Effector memory CD4-positive, alpha-beta T cell (primary cell): ENCODE results near the gene CACNA1C.

Experiments
- DNase-seq, 3 donors: peaks; one replicate each; pipeline ENCODE4 v3.0.0-alpha.2; 2020
- H3K27ac ChIP-seq: 2 replicates; pipeline ENCODE4 v1.7.0; 2013; ENCODE audit warnings: mild to moderate bottlenecking, low read length, moderate library complexity; ENCODE audit not compliant: insufficient read depth, poor library complexity, severe bottlenecking
- H3K27me3 ChIP-seq: replicated peaks from 2 replicates; pipeline ENCODE4 v1.7.0; 2013; ENCODE audit warnings: mild to moderate bottlenecking, low read length; ENCODE audit not compliant: insufficient read depth, control insufficient read depth, poor library complexity, severe bottlenecking
- H3K36me3 ChIP-seq: 2 replicates; pipeline ENCODE4 v1.7.0; 2013; ENCODE audit warnings: mild to moderate bottlenecking, low read length, moderate library complexity; ENCODE audit not compliant: control insufficient read depth, insufficient read depth
- H3K4me1 ChIP-seq: 2 replicates; pipeline ENCODE4 v1.7.0; 2013; ENCODE audit warnings: low read length, mild to moderate bottlenecking; ENCODE audit not compliant: control insufficient read depth, insufficient read depth, poor library complexity, severe bottlenecking
- H3K4me3 ChIP-seq: 2 replicates; pipeline ENCODE4 v1.7.0; 2013; ENCODE audit warnings: low read length, low read depth, mild to moderate bottlenecking; ENCODE audit not compliant: insufficient read depth, poor library complexity, severe bottlenecking
- H3K9me3 ChIP-seq: 2 replicates; pipeline ENCODE4 v1.7.0; 2013; ENCODE audit warnings: mild to moderate bottlenecking, low read length, moderate library complexity; ENCODE audit not compliant: control insufficient read depth

The CACNA1C gene

GRCh38 chr12:2696136-2696535 lies 643.3 kb downstream of the CACNA1C start:
- H3K36me3 ChIP-seq, result no peaks in the 10 kb centered on the region
- H3K27ac ChIP-seq, result no peak overlapping the region
- DNase-seq, result no peak
- no peaks in the 10 kb centered on the region for H3K9me3 ChIP-seq
- peaks cover 3% of the 10 kb centered on the region for H3K27me3 ChIP-seq
- H3K4me1 ChIP-seq, result no peaks in the 10 kb centered on the region
- H3K4me3 ChIP-seq, result no peak overlapping the region

DNA sequence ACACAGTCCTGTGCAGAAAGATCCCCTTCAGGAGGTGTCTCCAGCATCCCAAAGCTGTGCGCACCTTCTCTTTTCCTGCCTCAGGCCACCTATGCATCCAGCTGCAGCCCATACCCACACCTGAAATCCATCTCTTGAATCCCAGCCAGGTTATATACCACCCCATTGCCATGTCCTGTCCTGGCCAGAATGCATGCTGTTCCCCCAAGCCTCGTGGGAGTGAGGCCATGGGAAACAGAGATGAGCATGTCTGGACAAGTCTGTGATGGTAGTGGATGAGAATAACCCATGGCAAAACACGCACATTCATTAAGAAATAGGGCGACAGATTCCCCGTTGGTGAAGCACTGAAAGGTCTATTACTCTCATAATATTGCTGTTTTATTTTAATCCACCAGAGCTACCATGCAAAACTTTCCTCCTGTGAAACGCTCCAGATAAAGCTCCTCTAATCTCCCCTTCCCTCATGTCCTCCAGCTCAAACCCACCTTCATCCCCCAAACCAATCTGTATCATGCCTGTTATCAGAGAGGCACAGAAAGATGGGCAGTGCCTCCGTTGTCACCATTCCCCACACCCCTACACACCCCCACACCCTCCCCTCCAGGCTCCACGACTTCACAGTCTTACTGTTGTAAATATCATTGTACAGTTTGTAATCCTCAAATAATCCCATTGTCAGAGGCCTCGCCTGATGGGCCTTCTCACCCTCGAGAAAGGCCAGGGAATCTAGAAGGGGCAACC lies 644.4 kb downstream of the CACNA1C start:
- H3K36me3 ChIP-seq, result no peaks in the 10 kb centered on the region
- DNase-seq, result no peak

DNA sequence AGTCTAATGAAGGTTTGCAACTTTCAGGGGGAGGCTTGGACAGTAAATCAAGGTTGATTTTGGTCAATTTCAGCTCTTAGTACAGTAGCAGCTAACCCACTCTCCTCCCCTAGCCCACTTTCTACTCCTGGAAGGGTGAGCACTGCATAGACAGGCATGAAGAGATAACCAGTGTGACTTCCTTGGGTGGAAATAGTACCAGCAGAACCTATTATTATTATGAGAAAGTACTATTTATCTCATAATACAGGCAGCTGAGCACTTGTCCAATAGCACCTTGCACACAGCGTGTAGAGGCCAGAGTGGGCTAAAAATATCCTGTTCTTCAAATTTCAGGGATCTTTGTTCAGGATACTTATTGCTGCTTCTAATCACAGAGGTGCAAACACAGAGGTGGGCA lies 645.8 kb downstream of the CACNA1C start:
- Histone ChIP-seq H3K4me1 (no peaks in the 10 kb centered on the region), H3K4me3 (no peak overlapping the region), H3K36me3 (no peaks in the 10 kb centered on the region), H3K27ac (no peak overlapping the region), H3K27me3 (peaks cover 3% of the 10 kb centered on the region), H3K9me3 (no peaks in the 10 kb centered on the region)
- no peak for DNase-seq

More for the DNA sequence above, 644.4 kb downstream of the CACNA1C start:
- H3K27me3 ChIP-seq, result peaks cover 3% of the 10 kb centered on the region
- H3K4me1 ChIP-seq, result no peaks in the 10 kb centered on the region
- H3K9me3 ChIP-seq, result no peaks in the 10 kb centered on the region
- H3K4me3 ChIP-seq, result no peak overlapping the region
- no peak overlapping the region for H3K27ac ChIP-seq

DNA sequence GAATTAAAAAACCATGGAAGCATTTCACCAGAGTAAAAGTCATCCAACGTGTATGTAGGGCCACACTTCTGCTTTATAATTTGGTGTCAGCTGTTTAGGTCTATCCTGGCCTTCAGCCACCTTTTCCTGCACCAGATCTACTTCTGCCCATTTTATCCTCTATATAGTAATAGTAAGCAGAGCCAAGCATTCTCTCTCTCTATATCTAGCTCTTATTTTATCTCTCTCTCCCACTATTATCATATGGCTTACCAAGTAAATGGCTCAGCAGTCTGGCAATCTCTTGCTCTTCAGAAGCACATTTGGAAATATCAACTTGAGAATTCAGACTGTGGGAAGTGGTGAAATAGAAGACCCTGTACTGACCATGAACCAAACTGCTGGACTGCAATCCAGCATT lies 657.9 kb downstream of the CACNA1C start:
- Histone ChIP-seq H3K9me3 (no peaks in the 10 kb centered on the region), H3K36me3 (no peaks in the 10 kb centered on the region), H3K4me3 (no peak overlapping the region), H3K27me3 (no peaks in the 10 kb centered on the region), H3K4me1 (no peaks in the 10 kb centered on the region), H3K27ac (no peak overlapping the region)
- DNase-seq, result no peak

GRCh38 chr12:2719392-2719791 lies 666.6 kb downstream of the CACNA1C start:
- Histone ChIP-seq H3K36me3 (no peaks in the 10 kb centered on the region), H3K4me3 (no peak overlapping the region), H3K9me3 (no peaks in the 10 kb centered on the region), H3K27ac (no peak overlapping the region), H3K27me3 (no peaks in the 10 kb centered on the region), H3K4me1 (no peaks in the 10 kb centered on the region)
- DNase-seq, result no peak

DNA sequence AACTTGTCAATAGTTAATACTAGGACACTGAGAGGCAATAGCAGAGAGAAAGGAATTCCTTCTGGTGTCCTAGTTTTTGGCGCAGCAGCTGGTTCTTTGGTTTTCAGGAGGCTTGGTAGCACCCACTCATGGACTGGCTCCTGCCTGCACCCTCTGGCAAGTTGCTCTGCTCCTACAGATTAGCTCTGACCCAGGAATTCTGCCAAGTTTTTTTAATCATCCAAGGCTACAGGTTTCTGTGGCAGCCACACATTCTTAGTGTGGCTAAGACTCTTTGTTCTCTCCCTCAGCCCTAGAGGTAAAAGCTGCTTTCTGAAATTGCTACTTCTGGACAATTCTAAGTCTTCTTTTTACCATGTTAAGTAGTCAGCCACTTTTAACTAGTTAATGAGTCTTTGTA lies 670.0 kb downstream of the CACNA1C start:
- Histone ChIP-seq H3K36me3 (no peaks in the 10 kb centered on the region), H3K27me3 (no peaks in the 10 kb centered on the region), H3K4me3 (no peak overlapping the region), H3K9me3 (no peaks in the 10 kb centered on the region), H3K4me1 (no peaks in the 10 kb centered on the region), H3K27ac (no peak overlapping the region)
- no peak for DNase-seq

DNA sequence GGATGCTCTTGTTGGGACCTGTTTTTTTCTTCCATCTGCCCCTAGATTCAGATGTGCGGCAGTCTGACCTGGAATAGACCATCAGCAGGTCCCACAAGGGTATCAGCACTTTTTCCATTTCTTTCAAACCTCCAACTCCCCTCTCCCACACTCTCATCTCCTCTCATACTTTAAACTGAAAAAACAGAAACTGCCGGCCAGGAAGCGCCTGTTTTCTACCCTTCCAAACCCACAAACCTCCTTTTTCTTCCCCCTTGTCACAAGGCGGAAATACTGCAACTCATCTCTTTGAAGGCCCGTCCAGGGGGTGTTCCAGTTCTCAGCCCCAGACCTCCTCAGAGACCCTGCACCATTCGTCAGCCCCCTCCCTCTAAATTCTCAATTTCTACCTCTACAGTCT lies 679.5 kb downstream of the CACNA1C start:
- H3K9me3 ChIP-seq, result no peaks in the 10 kb centered on the region
- H3K4me3 ChIP-seq, result no peak overlapping the region
- H3K27me3 ChIP-seq, result no peaks in the 10 kb centered on the region
- H3K4me1 ChIP-seq, result no peaks in the 10 kb centered on the region
- no peaks in the 10 kb centered on the region for H3K36me3 ChIP-seq
- no peak overlapping the region for H3K27ac ChIP-seq
- no peak for DNase-seq

- H3K4me1 ChIP-seq, result no peaks in the 10 kb centered on the region
- DNase-seq, result no peak
- H3K9me3 ChIP-seq, result no peaks in the 10 kb centered on the region
- no peak overlapping the region for H3K4me3 ChIP-seq
- H3K27me3 ChIP-seq, result no peaks in the 10 kb centered on the region
- no peak overlapping the region for H3K27ac ChIP-seq
- no peaks in the 10 kb centered on the region for H3K36me3 ChIP-seq
Measured at GRCh38 chr12:2733493-2734355, 680.9 kb downstream of the CACNA1C start.

- Histone ChIP-seq H3K4me3 (no peak overlapping the region), H3K4me1 (no peaks in the 10 kb centered on the region), H3K36me3 (no peaks in the 10 kb centered on the region), H3K27me3 (no peaks in the 10 kb centered on the region), H3K27ac (no peak overlapping the region), H3K9me3 (no peaks in the 10 kb centered on the region)
- no peak for DNase-seq
Measured at GRCh38 chr12:2735432-2735831, 682.6 kb downstream of the CACNA1C start.

DNA sequence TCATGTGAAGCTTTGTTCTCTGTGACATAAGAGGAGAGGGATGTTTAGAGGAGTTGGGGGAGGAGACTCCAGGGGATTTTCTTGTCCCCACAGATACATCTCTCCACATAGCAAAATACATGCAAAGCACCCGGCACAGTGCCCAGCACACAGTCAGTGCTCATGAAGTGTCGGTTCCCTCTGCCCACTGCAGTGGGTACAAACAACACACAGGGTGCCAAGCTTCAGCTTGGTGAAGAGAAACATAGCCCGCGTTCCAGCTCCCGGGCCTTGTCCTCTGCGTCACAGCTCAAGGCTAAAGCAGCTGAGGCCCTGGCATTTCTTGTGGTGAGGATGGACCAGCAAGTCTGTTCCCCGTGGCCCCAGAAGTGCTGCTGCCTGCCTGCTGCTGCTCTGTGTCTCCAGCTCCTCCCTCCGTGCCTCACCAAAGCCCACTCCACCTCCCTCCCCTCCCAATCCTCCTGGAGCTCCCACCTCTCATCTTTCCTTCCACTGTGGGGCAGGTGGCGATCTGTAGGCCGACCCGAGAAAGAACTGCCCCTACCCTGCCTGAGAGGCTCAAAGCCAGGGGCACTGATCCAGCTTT lies 685.0 kb downstream of the CACNA1C start:
- no peak for DNase-seq
- no peak overlapping the region for H3K4me3 ChIP-seq
- no peaks in the 10 kb centered on the region for H3K27me3 ChIP-seq
- H3K9me3 ChIP-seq, result no peaks in the 10 kb centered on the region
- H3K36me3 ChIP-seq, result no peaks in the 10 kb centered on the region
- H3K4me1 ChIP-seq, result no peaks in the 10 kb centered on the region
- H3K27ac ChIP-seq, result no peak overlapping the region
